ENCODE results near the gene HSD17B7.

The HSD17B7 gene

GRCh38 chr1:162856260-162856659 lies 65.8 kb downstream of the HSD17B7 start:
- no peak overlapping the region for H3K4me3 ChIP-seq (ENCODE audit: low read depth, low read length)
- TF ChIP-seq, protein P1, sequence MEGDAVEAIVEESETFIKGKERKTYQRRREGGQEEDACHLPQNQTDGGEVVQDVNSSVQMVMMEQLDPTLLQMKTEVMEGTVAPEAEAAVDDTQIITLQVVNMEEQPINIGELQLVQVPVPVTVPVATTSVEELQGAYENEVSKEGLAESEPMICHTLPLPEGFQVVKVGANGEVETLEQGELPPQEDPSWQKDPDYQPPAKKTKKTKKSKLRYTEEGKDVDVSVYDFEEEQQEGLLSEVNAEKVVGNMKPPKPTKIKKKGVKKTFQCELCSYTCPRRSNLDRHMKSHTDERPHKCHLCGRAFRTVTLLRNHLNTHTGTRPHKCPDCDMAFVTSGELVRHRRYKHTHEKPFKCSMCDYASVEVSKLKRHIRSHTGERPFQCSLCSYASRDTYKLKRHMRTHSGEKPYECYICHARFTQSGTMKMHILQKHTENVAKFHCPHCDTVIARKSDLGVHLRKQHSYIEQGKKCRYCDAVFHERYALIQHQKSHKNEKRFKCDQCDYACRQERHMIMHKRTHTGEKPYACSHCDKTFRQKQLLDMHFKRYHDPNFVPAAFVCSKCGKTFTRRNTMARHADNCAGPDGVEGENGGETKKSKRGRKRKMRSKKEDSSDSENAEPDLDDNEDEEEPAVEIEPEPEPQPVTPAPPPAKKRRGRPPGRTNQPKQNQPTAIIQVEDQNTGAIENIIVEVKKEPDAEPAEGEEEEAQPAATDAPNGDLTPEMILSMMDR (IDR thresholded peaks at IDR 0.05; ENCODE audit: borderline replicate concordance, insufficient read depth, low read depth, low read length) = no peak

GRCh38 chr1:162857850-162858249 lies 67.3 kb downstream of the HSD17B7 start:
- no peak overlapping the region for H3K4me3 ChIP-seq (ENCODE audit: low read depth, low read length)
- TF ChIP-seq, protein P1 (IDR thresholded peaks at IDR 0.05; ENCODE audit: borderline replicate concordance, insufficient read depth, low read depth, low read length) = no peak

DNA sequence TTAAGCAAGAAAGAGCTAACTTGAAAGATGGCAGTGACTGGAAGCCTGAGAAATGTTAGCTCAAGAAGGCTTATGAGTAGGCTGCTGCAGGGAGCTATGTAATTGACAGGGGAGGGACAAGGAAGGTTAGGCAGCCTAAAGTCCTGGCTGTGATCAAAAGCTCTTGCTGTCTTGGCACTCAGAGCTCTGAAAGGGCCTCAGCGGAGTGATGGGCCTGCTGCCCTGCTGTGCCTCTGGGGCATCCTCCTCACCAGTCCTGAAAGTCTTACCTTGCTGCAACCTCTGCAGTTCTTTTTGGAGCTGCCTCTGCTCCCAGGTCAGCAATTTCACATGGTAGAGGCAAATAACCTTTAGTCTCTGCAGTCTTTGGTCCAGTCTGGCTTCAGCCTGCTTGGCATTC lies 68.7 kb downstream of the HSD17B7 start:
- TF ChIP-seq, protein P1 (IDR thresholded peaks at IDR 0.05; ENCODE audit: borderline replicate concordance, insufficient read depth, low read depth, low read length) = no peak
- H3K4me3 ChIP-seq (ENCODE audit: low read depth, low read length) = no peak overlapping the region

DNA sequence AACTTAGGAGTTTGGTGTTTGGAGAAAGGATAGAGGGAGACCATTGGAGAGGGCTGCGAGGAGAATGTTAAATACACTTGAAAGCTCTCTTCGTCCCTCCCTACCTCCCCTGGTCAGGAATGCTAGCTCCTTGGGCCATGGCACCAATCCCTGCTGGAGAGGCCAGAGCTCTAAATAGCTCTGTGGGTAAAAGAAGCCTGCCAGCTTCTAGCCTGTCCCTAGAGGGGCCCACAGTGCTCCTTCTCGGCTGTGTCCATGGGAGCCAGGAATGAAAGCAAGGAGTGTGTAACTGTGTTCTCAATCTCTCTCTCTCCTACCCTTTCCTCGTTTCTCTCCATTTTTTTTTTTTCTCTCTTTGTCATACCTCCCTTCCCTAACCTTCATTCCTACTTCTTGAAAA lies 70.6 kb downstream of the HSD17B7 start, which contains the start of gene CCDC190:
Gene CCDC190 (minus strand): TSS at position 75 of the 400 bp plus-strand sequence. CDS start 1,529 bp downstream, outside the sequence.
- no peak within 1 kb of the TSS for H3K4me3 ChIP-seq (ENCODE audit: low read depth, low read length)
- TF ChIP-seq, protein P1 (IDR thresholded peaks at IDR 0.05; ENCODE audit: borderline replicate concordance, insufficient read depth, low read depth, low read length) = no peak

DNA sequence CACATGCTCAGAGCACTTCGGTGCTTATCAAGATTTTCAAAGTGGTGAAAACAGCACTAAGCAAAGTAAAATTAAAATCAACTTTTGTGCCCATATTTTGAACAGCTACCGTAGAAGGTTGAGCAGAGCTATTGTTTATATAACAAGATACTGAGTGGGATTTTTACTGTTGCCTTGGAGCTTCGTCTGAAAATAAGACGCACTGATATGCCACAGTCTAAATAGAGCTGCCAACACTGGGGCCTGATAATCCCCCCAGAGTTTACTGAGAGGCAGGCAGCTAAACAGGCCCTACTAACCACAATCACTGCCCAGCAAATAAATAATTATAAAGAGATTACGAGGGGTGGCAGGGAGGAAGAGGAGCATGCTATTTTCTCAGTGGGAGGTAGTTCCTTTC lies 71.1 kb downstream of the HSD17B7 start:
- no peak overlapping the region for H3K4me3 ChIP-seq (ENCODE audit: low read depth, low read length)
- TF ChIP-seq, protein P1 (IDR thresholded peaks at IDR 0.05; ENCODE audit: borderline replicate concordance, insufficient read depth, low read depth, low read length) = no peak
